Measurements from ENCODE around the gene RHOV.

Gene RHOV

GRCh38 chr15:40843261-40843884, 30.7 kb downstream of the RHOV start:
- TF ChIP-seq PPARA (CRISPR knock-in tag; IDR thresholded peaks at IDR 0.05; ENCODE audit: borderline replicate concordance), result no peak
- TF ChIP-seq BACH2 (CRISPR knock-in tag; IDR thresholded peaks at IDR 0.05; ENCODE audit: borderline replicate concordance), result no peak
- no peak for TF ChIP-seq ZFP30 (CRISPR knock-in tag; IDR thresholded peaks at IDR 0.05)
- TF ChIP-seq POU6F1 (CRISPR knock-in tag; IDR thresholded peaks at IDR 0.05; ENCODE audit: borderline replicate concordance, low read depth), result no peak
- TF ChIP-seq PATZ1 (CRISPR knock-in tag; IDR thresholded peaks at IDR 0.05; ENCODE audit: borderline replicate concordance), result no peak
- no peak for TF ChIP-seq TSHZ2 (CRISPR knock-in tag; IDR thresholded peaks at IDR 0.05)
- no peak for TF ChIP-seq ZC3H10 (CRISPR knock-in tag; IDR thresholded peaks at IDR 0.05)
- no peak for TF ChIP-seq ISL1 (CRISPR knock-in tag; IDR thresholded peaks at IDR 0.05)
- TF ChIP-seq ZNF565 (CRISPR knock-in tag; conservative IDR thresholded peaks at IDR 0.05; ENCODE audit: low read depth), result no peak
- no peak for TF ChIP-seq CSDC2 (CRISPR knock-in tag; IDR thresholded peaks at IDR 0.05)
- TF ChIP-seq ARNTL (CRISPR knock-in tag; IDR thresholded peaks at IDR 0.05; ENCODE audit: borderline replicate concordance, low read depth), result no peak
- TF ChIP-seq SNAI2 (CRISPR knock-in tag; IDR thresholded peaks at IDR 0.05), result no peak
- ATAC-seq, result no peak

GRCh38 chr15:40841741-40842140, 32.3 kb downstream of the RHOV start:
- ATAC-seq, result no peak
- TF ChIP-seq ARNTL (CRISPR knock-in tag; IDR thresholded peaks at IDR 0.05; ENCODE audit: borderline replicate concordance, low read depth), result no peak
- no peak for TF ChIP-seq ZFP30 (CRISPR knock-in tag; IDR thresholded peaks at IDR 0.05)
- TF ChIP-seq PATZ1 (CRISPR knock-in tag; IDR thresholded peaks at IDR 0.05; ENCODE audit: borderline replicate concordance), result no peak
- no peak for TF ChIP-seq CREB5 (CRISPR knock-in tag; IDR thresholded peaks at IDR 0.05; ENCODE audit: low read depth)
- TF ChIP-seq CSRNP3 (CRISPR knock-in tag; IDR thresholded peaks at IDR 0.05), result no peak
- TF ChIP-seq ZNF70 (CRISPR knock-in tag; IDR thresholded peaks at IDR 0.05), result no peak
- TF ChIP-seq TOX (CRISPR knock-in tag; IDR thresholded peaks at IDR 0.05; ENCODE audit: borderline replicate concordance), result no peak
- TF ChIP-seq ZNF8 (CRISPR knock-in tag; IDR thresholded peaks at IDR 0.05), result no peak
- no peak for TF ChIP-seq ZNF565 (CRISPR knock-in tag; conservative IDR thresholded peaks at IDR 0.05; ENCODE audit: low read depth)
- no peak for TF ChIP-seq TSHZ2 (CRISPR knock-in tag; IDR thresholded peaks at IDR 0.05)
- no peak for TF ChIP-seq OSR1 (CRISPR knock-in tag; IDR thresholded peaks at IDR 0.05)
- TF ChIP-seq PPARA (CRISPR knock-in tag; IDR thresholded peaks at IDR 0.05; ENCODE audit: borderline replicate concordance), result no peak
- no peak for TF ChIP-seq ZFP3 (CRISPR knock-in tag; IDR thresholded peaks at IDR 0.05)
- no peak for TF ChIP-seq POU6F1 (CRISPR knock-in tag; IDR thresholded peaks at IDR 0.05; ENCODE audit: borderline replicate concordance, low read depth)
- TF ChIP-seq ZC3H10 (CRISPR knock-in tag; IDR thresholded peaks at IDR 0.05), result no peak
- no peak for TF ChIP-seq RARB (CRISPR knock-in tag; IDR thresholded peaks at IDR 0.05)
- no peak for TF ChIP-seq BACH2 (CRISPR knock-in tag; IDR thresholded peaks at IDR 0.05; ENCODE audit: borderline replicate concordance)
- TF ChIP-seq CSDC2 (CRISPR knock-in tag; IDR thresholded peaks at IDR 0.05), result no peak
- TF ChIP-seq SNAI2 (CRISPR knock-in tag; IDR thresholded peaks at IDR 0.05), result no peak
